SK-N-SH treated with all-trans-retinoic acid at 6 μM for 48 hours (cell line): Measurements from ENCODE around the gene KCNJ18.
"Not testable (repeated sequence)": the region's sequence is repeated elsewhere in the genome, so short reads cannot be mapped to it uniquely, and the experiment has no call there.

Experiments used
- CREB5 ChIP-seq: fragments of 250-450 bp; sonication (Bioruptor Pico); IDR thresholded peaks from 2 replicates; pipeline ENCODE4 v1.5.1; 2020; ENCODE audit warnings: low read depth, mild to moderate bottlenecking, moderate library complexity
- CSRNP3 ChIP-seq: fragments of 250-450 bp; sonication (Bioruptor Pico); IDR thresholded peaks from 2 replicates; pipeline ENCODE4 v1.5.1; 2021; ENCODE audit warnings: mild to moderate bottlenecking, moderate library complexity
- GLIS3 ChIP-seq: fragments of 250-450 bp; sonication (Bioruptor Pico); IDR thresholded peaks from 2 replicates; pipeline ENCODE4 v1.5.0; 2020; ENCODE audit warnings: mild to moderate bottlenecking, moderate library complexity
- PATZ1 ChIP-seq: fragments of 250-450 bp; sonication (Bioruptor Pico); IDR thresholded peaks from 2 replicates; pipeline ENCODE4 v1.8.0; 2020; ENCODE audit warnings: mild to moderate bottlenecking, moderate library complexity, borderline replicate concordance
- RARB ChIP-seq: fragments of 250-450 bp; sonication (Bioruptor Pico); IDR thresholded peaks from 2 replicates; pipeline ENCODE4 v1.8.0; 2021; ENCODE audit warnings: mild to moderate bottlenecking, moderate library complexity
- SNAI2 ChIP-seq: fragments of 250-450 bp; sonication (Bioruptor Pico); IDR thresholded peaks from 2 replicates; pipeline ENCODE4 v1.5.0; 2020; ENCODE audit warnings: mild to moderate bottlenecking, moderate library complexity
- TSHZ2 ChIP-seq: fragments of 250-450 bp; sonication (Bioruptor Pico); IDR thresholded peaks from 2 replicates; pipeline ENCODE4 v1.5.0; 2020; ENCODE audit warnings: mild to moderate bottlenecking, moderate library complexity

- not testable (repeated sequence) for TF ChIP-seq PATZ1 (CRISPR knock-in tag); TSHZ2; SNAI2 (CRISPR knock-in tag); RARB (CRISPR knock-in tag); GLIS3 (CRISPR knock-in tag); CSRNP3 (CRISPR knock-in tag); CREB5 (CRISPR knock-in tag)
Measured at GRCh38 chr17:21696227-21696626, 3.9 kb downstream of the KCNJ18 start.
